Loucy (cell line): ENCODE measurements around the gene SYNGAP1.
A peak's percentile ranks its signal among the peaks of the same experiment; 100 is the strongest.
"Not testable (repeated sequence)": the region's sequence is repeated elsewhere in the genome, so short reads cannot be mapped to it uniquely, and the experiment has no call there.

Source experiments
- H2AFZ ChIP-seq: fragments of 200-600 bp; sonication (generic); 2 replicates; pipeline ENCODE4 v1.6.0; 2016; ENCODE audit warnings: antibody characterized with exemption, mild to moderate bottlenecking, low read length, moderate library complexity
- H3F3A ChIP-seq: fragments of 200-600 bp; 2 replicates; pipeline ENCODE4 v1.6.0; 2016; ENCODE audit warnings: antibody characterized with exemption, low read depth, mild to moderate bottlenecking
- H3K27me3 ChIP-seq: fragments of 200-600 bp; sonication (generic); 2 replicates; pipeline ENCODE4 v1.6.1; 2014; ENCODE audit warnings: low read length, mild to moderate bottlenecking; ENCODE audit not compliant: insufficient read depth, poor library complexity, severe bottlenecking
- H3K36me3 ChIP-seq: fragments of 200-600 bp; sonication (generic); 2 replicates; pipeline ENCODE4 v1.6.1; 2016; ENCODE audit warnings: low read length; ENCODE audit not compliant: insufficient read depth
- H3K4me1 ChIP-seq: fragments of 200-600 bp; sonication (generic); 2 replicates; pipeline ENCODE4 v1.5.1; 2014; ENCODE audit warnings: low read length, mild to moderate bottlenecking; ENCODE audit not compliant: insufficient read depth, poor library complexity, severe bottlenecking
- H3K4me2 ChIP-seq: fragments of 200-600 bp; sonication (generic); 2 replicates; pipeline ENCODE4 v1.6.0; 2014; ENCODE audit warnings: antibody characterized with exemption, low read length, low read depth, mild to moderate bottlenecking; ENCODE audit not compliant: poor library complexity, severe bottlenecking
- H3K4me3 ChIP-seq: fragments of 200-600 bp; sonication (generic); 2 replicates; pipeline ENCODE4 v1.5.1; 2014; ENCODE audit warnings: low read length, mild to moderate bottlenecking, mixed read lengths; ENCODE audit not compliant: poor library complexity, severe bottlenecking
- H3K79me2 ChIP-seq: fragments of 200-600 bp; sonication (generic); 2 replicates; pipeline ENCODE4 v1.6.1; 2014; ENCODE audit warnings: low read length; ENCODE audit not compliant: insufficient read depth
- H3K9ac ChIP-seq: fragments of 200-600 bp; sonication (generic); 2 replicates; pipeline ENCODE4 v1.6.0; 2014; ENCODE audit warnings: mild to moderate bottlenecking, low read depth, low read length, moderate library complexity; ENCODE audit not compliant: poor library complexity, severe bottlenecking
- H3K9me2 ChIP-seq: fragments of 200-600 bp; sonication (generic); replicated peaks from 2 replicates; pipeline ENCODE4 v1.6.1; 2016; ENCODE audit warnings: low read depth, low read length, mixed read lengths
- H3K9me3 ChIP-seq: fragments of 200-600 bp; sonication (generic); 2 replicates; pipeline ENCODE4 v1.6.1; 2014; ENCODE audit warnings: mild to moderate bottlenecking, antibody characterized with exemption, low read length, low read depth; ENCODE audit not compliant: insufficient read depth
- H4K20me1 ChIP-seq: fragments of 200-600 bp; sonication (generic); 2 replicates; pipeline ENCODE4 v1.6.0; 2014; ENCODE audit warnings: antibody characterized with exemption, low read length, mild to moderate bottlenecking; ENCODE audit not compliant: insufficient read depth, poor library complexity, severe bottlenecking
- CTCF ChIP-seq: fragments of 200-600 bp; sonication (generic); conservative IDR thresholded peaks from 2 replicates; pipeline ENCODE4 v1.5.1; 2014; ENCODE audit warnings: mild to moderate bottlenecking, antibody characterized with exemption, low read length
- EZH2phosphoT487 ChIP-seq: fragments of 200-600 bp; IDR thresholded peaks from 2 replicates; pipeline ENCODE4 v1.6.1; 2018; ENCODE audit warnings: antibody characterized with exemption, mild to moderate bottlenecking, moderate library complexity, borderline replicate concordance

Gene SYNGAP1

GRCh38 chr6:33419580-33420490, at the start of gene SYNGAP1:
Gene SYNGAP1 (plus strand): TSS chr6:33420065. CDS start chr6:33420265, 200 bp downstream.
- Histone ChIP-seq H3K4me3 (peak within 1 kb of the TSS; percentile 78), H3K9me3 (no peaks in the 10 kb centered on the region), H3K4me1 (peaks cover 54% of the 10 kb centered on the region), H3K4me2 (peak within 1 kb of the TSS; percentile 94), H3K79me2 (peaks cover 48% of the 10 kb centered on the region), H3K9ac (peak within 1 kb of the TSS; percentile 93), H4K20me1 (peaks cover 29% of the 10 kb centered on the region), H3F3A (no peaks in the 10 kb centered on the region), H3K36me3 (no peaks in the 10 kb centered on the region), H3K9me2 (no peaks in the 10 kb centered on the region), H3K27me3 (no peaks in the 10 kb centered on the region), H2AFZ (no peak within 1 kb of the TSS; the same call in 1 of the 2 replicates)
- TF ChIP-seq EZH2phosphoT487 (no peak), CTCF (no peak)

- H3K4me3 ChIP-seq, H3K9me3 ChIP-seq, H3K9me2 ChIP-seq, H3K4me2 ChIP-seq, H2AFZ ChIP-seq, H4K20me1 ChIP-seq, H3K9ac ChIP-seq, H3K36me3 ChIP-seq, H3K27me3 ChIP-seq, H3K4me1 ChIP-seq, H3F3A ChIP-seq, H3K79me2 ChIP-seq: not testable (repeated sequence)
These were observed 48.0 kb upstream of the SYNGAP1 start for GRCh38 chr6:33371901-33372300.

GRCh38 chr6:33372526-33373123, 47.2 kb upstream of the SYNGAP1 start:
- no peaks in the 10 kb centered on the region for H3K36me3 ChIP-seq
- TF ChIP-seq EZH2phosphoT487, result no peak
- no peak for TF ChIP-seq CTCF
- H3K4me1 ChIP-seq, result no peaks in the 10 kb centered on the region

More at GRCh38 chr6:33372526-33373123, 47.2 kb upstream of the SYNGAP1 start:
- H3K79me2 ChIP-seq, result no peaks in the 10 kb centered on the region
- no peaks in the 10 kb centered on the region for H3K27me3 ChIP-seq
- H3K4me3 ChIP-seq, result no peak overlapping the region
- no peaks in the 10 kb centered on the region for H3F3A ChIP-seq
- no peaks in the 10 kb centered on the region for H3K9me2 ChIP-seq
- no peaks in the 10 kb centered on the region for H4K20me1 ChIP-seq
- H3K4me2 ChIP-seq, result no peak overlapping the region
- no peak overlapping the region for H3K9ac ChIP-seq
- H2AFZ ChIP-seq, result no peak overlapping the region
- no peaks in the 10 kb centered on the region for H3K9me3 ChIP-seq
